Right lobe of liver (tissue), 4 donors: ENCODE data around the gene VSTM2L.

Experiments used
- CTCF ChIP-seq, 4 donors: fragments of 200-600 bp in 3 of 4; fragments of 450-650 bp in 1 of 4; IDR thresholded peaks; one replicate each; pipeline versions ENCODE4 v1.5.1 to v1.8.0; 2016 to 2022; ENCODE audit warnings: antibody characterized with exemption in 4 of 4, mild to moderate bottlenecking in 2 of 4
- POLR2A ChIP-seq: fragments of 450-650 bp; IDR thresholded peaks from one replicate; pipeline ENCODE4 v1.6.1; 2017; ENCODE audit warnings: antibody characterized with exemption, mild to moderate bottlenecking
- donor health status: DM: no; HTN: no; CAD: no.
- donor health status: DM: no; HTN: no; CAD: no.
- donor health status: DM: no; HTN: yes; CAD: no.

GRCh38 chr20:37958856-37959520, 56.1 kb downstream of the VSTM2L start:
- TF ChIP-seq POLR2A (no peak), CTCF (IDR thresholded peaks at IDR 0.05) (no peak)
